Neural cell (in vitro differentiated cells): ENCODE data around the gene SLC41A2. TPM values are rescaled to one million over a fixed set of nuclear protein-coding genes. Genes with fewer than 3 reads are reported as not detected.

Experiments used
- H2AFZ ChIP-seq: fragments of 200-600, 300-800 bp; sonication (generic), shearing (Covaris generic); 2 replicates; pipeline ENCODE4 v1.6.0; 2014; ENCODE audit warnings: low read depth, mild to moderate bottlenecking, antibody characterized with exemption, low read length, moderate library complexity
- H3F3A ChIP-seq: fragments of 200-600 bp; shearing (Covaris generic); 2 replicates; pipeline ENCODE4 v1.6.1; 2016; ENCODE audit warnings: mild to moderate bottlenecking, moderate library complexity, mixed read lengths, antibody characterized with exemption, low read length; ENCODE audit not compliant: insufficient read depth, poor library complexity, severe bottlenecking
- H3K27ac ChIP-seq: fragments of 200-600, 300-800 bp; sonication (generic), shearing (Covaris generic); 2 replicates; pipeline ENCODE4 v1.5.1; 2014; ENCODE audit warnings: mild to moderate bottlenecking, low read length, moderate library complexity
- H3K27me3 ChIP-seq: fragments of 300-800, 200-600 bp; sonication (generic), shearing (Covaris generic); 2 replicates; pipeline ENCODE4 v1.6.0; 2014; ENCODE audit warnings: mild to moderate bottlenecking, low read depth, low read length, moderate library complexity; ENCODE audit not compliant: insufficient read depth
- H3K36me3 ChIP-seq: fragments of 300-800, 200-600 bp; sonication (generic), shearing (Covaris generic); 2 replicates; pipeline ENCODE4 v1.5.1; 2014; ENCODE audit warnings: mild to moderate bottlenecking, antibody characterized with exemption, low read length, moderate library complexity; ENCODE audit not compliant: insufficient read depth
- H3K4me2 ChIP-seq: fragments of 300-800, 200-600 bp; sonication (generic), shearing (Covaris generic); 2 replicates; pipeline ENCODE4 v1.6.0; 2014; ENCODE audit warnings: mild to moderate bottlenecking, low read length
- H3K4me3 ChIP-seq: fragments of 300-800, 200-600 bp; sonication (generic), shearing (Covaris generic); 2 replicates; pipeline ENCODE4 v1.5.1; 2014; ENCODE audit warnings: mild to moderate bottlenecking, low read length, moderate library complexity
- H3K79me2 ChIP-seq: fragments of 200-600 bp; shearing (Covaris generic); replicated peaks from 2 replicates; pipeline ENCODE4 v1.6.0; 2014; ENCODE audit warnings: mild to moderate bottlenecking, low read length, moderate library complexity; ENCODE audit not compliant: insufficient read depth
- H3K9ac ChIP-seq: fragments of 300-800, 200-600 bp; sonication (generic), shearing (Covaris generic); 2 replicates; pipeline ENCODE4 v1.6.1; 2016; ENCODE audit warnings: mild to moderate bottlenecking, low read length, mixed read lengths
- H3K9me2 ChIP-seq: fragments of 200-600 bp; shearing (Covaris generic); 2 replicates; pipeline ENCODE4 v1.6.1; 2016; ENCODE audit warnings: mild to moderate bottlenecking, low read length, mixed read lengths; ENCODE audit not compliant: insufficient read depth
- H3K9me3 ChIP-seq: fragments of 200-600, 300-800 bp; sonication (generic), shearing (Covaris generic); 2 replicates; pipeline ENCODE4 v1.6.1; 2016; ENCODE audit warnings: mild to moderate bottlenecking, mixed run types, low read length, moderate library complexity, mixed read lengths
- H4K20me1 ChIP-seq: fragments of 200-600 bp; shearing (Covaris generic); 2 replicates; pipeline ENCODE4 v1.6.1; 2016; ENCODE audit warnings: mild to moderate bottlenecking, mixed run types; ENCODE audit not compliant: insufficient read depth
- EP300 ChIP-seq: fragments of 450-650 bp; conservative IDR thresholded peaks from 2 replicates; pipeline ENCODE4 v1.6.1; 2014; ENCODE audit warnings: antibody characterized with exemption, mild to moderate bottlenecking, moderate library complexity; ENCODE audit not compliant: poor library complexity, severe bottlenecking
- EZH2 ChIP-seq: fragments of 200-600, 300-800 bp; shearing (Covaris generic), sonication (generic); IDR thresholded peaks from 2 replicates; pipeline ENCODE4 v1.6.1; 2014; ENCODE audit warnings: antibody characterized with exemption, low read length, borderline replicate concordance, mild to moderate bottlenecking; ENCODE audit not compliant: insufficient read depth, poor library complexity, severe bottlenecking
- MXI1 ChIP-seq: fragments of 450-650 bp; conservative IDR thresholded peaks from 2 replicates; pipeline ENCODE4 v1.6.1; 2014; ENCODE audit warnings: antibody characterized with exemption, mild to moderate bottlenecking; ENCODE audit not compliant: poor library complexity, severe bottlenecking
- POLR2AphosphoS5 ChIP-seq: IDR thresholded peaks from 2 replicates; pipeline ENCODE4 v1.6.1; 2012
- RAD21 ChIP-seq: fragments of 450-650 bp; conservative IDR thresholded peaks from 2 replicates; pipeline ENCODE4 v1.6.1; 2014; ENCODE audit warnings: antibody characterized with exemption, mild to moderate bottlenecking, moderate library complexity
- SMC3 ChIP-seq: fragments of 450-650 bp; conservative IDR thresholded peaks from 2 replicates; pipeline ENCODE4 v1.6.1; 2014; ENCODE audit warnings: antibody characterized with exemption, mild to moderate bottlenecking, moderate library complexity; ENCODE audit not compliant: poor library complexity
- TAF1 ChIP-seq: IDR thresholded peaks from 2 replicates; pipeline ENCODE4 v1.6.1; 2012; ENCODE audit warnings: low read depth
- polyA plus RNA-seq: library from polyadenylated mRNA; depleted of rRNA; stranded (reverse); fragments of >200 nt; gene quantifications from 2 replicates; pipeline ENCODE4 v1.2.3, GENCODE V29; 2014
- TF ChIP-seq, protein P1 (sequence below): fragments of 450-650 bp; IDR thresholded peaks from 2 replicates; pipeline ENCODE4 v1.5.1; 2014; ENCODE audit warnings: antibody characterized with exemption, mild to moderate bottlenecking, moderate library complexity; ENCODE audit not compliant: poor library complexity, severe bottlenecking
- TF ChIP-seq, protein P2 (sequence below): IDR thresholded peaks from 2 replicates; pipeline ENCODE4 v1.6.1; 2012; ENCODE audit warnings: borderline replicate concordance

SLC41A2 gene
- polyA plus RNA-seq, 1 donor from 2014 or later: 26.1 TPM

DNA sequence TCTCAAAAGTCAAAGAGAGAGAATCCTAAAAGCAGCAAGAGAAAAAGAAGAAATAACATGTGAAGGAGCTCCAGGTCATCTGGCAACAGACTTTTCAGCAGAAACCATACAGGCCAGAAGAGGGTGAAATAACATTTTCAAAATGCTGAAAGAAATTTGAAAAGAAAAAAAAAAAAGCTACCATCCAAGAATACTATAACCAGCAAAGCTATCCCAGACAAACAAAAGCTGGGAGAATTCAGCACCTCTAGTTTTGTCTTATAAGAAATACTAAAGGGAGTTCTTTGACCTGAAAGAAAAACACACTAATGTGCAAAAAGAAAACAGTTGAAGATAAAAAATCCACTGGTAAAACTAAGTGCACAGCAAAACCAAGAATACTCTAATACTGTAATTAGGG is 36.8 kb downstream of the SLC41A2 start:
- Histone ChIP-seq H4K20me1 (no peaks in the 10 kb centered on the region), H3F3A (no peaks in the 10 kb centered on the region), H2AFZ (no peak overlapping the region), H3K4me3 (no peak overlapping the region), H3K27me3 (no peaks in the 10 kb centered on the region), H3K9me2 (no peaks in the 10 kb centered on the region), H3K27ac (no peak overlapping the region), H3K4me2 (no peak overlapping the region), H3K9me3 (no peaks in the 10 kb centered on the region), H3K9ac (no peak overlapping the region), H3K36me3 (no peaks in the 10 kb centered on the region), H3K79me2 (no peaks in the 10 kb centered on the region)
- TF ChIP-seq POLR2AphosphoS5 (no peak), EP300 (no peak), SMC3 (no peak), MXI1 (no peak), RAD21 (no peak), TAF1 (no peak), EZH2 (no peak)
- TF ChIP-seq, protein P1, sequence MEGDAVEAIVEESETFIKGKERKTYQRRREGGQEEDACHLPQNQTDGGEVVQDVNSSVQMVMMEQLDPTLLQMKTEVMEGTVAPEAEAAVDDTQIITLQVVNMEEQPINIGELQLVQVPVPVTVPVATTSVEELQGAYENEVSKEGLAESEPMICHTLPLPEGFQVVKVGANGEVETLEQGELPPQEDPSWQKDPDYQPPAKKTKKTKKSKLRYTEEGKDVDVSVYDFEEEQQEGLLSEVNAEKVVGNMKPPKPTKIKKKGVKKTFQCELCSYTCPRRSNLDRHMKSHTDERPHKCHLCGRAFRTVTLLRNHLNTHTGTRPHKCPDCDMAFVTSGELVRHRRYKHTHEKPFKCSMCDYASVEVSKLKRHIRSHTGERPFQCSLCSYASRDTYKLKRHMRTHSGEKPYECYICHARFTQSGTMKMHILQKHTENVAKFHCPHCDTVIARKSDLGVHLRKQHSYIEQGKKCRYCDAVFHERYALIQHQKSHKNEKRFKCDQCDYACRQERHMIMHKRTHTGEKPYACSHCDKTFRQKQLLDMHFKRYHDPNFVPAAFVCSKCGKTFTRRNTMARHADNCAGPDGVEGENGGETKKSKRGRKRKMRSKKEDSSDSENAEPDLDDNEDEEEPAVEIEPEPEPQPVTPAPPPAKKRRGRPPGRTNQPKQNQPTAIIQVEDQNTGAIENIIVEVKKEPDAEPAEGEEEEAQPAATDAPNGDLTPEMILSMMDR: no peak
- TF ChIP-seq, protein P2, sequence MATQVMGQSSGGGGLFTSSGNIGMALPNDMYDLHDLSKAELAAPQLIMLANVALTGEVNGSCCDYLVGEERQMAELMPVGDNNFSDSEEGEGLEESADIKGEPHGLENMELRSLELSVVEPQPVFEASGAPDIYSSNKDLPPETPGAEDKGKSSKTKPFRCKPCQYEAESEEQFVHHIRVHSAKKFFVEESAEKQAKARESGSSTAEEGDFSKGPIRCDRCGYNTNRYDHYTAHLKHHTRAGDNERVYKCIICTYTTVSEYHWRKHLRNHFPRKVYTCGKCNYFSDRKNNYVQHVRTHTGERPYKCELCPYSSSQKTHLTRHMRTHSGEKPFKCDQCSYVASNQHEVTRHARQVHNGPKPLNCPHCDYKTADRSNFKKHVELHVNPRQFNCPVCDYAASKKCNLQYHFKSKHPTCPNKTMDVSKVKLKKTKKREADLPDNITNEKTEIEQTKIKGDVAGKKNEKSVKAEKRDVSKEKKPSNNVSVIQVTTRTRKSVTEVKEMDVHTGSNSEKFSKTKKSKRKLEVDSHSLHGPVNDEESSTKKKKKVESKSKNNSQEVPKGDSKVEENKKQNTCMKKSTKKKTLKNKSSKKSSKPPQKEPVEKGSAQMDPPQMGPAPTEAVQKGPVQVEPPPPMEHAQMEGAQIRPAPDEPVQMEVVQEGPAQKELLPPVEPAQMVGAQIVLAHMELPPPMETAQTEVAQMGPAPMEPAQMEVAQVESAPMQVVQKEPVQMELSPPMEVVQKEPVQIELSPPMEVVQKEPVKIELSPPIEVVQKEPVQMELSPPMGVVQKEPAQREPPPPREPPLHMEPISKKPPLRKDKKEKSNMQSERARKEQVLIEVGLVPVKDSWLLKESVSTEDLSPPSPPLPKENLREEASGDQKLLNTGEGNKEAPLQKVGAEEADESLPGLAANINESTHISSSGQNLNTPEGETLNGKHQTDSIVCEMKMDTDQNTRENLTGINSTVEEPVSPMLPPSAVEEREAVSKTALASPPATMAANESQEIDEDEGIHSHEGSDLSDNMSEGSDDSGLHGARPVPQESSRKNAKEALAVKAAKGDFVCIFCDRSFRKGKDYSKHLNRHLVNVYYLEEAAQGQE: no peak

DNA sequence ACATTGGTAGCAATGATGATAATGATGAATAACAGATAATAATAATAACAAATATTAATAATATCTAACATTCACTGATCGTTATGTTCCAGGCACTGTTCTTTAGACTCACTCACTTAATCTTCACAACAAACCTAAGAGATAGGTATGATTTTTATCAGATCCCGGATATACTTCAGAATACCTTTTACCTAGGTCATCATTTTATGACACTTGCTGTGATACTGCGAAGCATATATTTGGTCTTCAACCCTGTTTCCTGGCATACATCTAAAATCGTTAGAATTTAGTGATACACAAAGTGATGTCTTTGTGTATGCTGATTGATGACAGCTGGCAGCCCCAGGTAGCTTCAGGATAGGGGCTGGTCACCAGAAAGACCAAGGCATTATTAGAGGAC is 46.1 kb downstream of the SLC41A2 start:
- H3K9me2 ChIP-seq: no peaks in the 10 kb centered on the region
- H3K9ac ChIP-seq: no peak overlapping the region
- no peaks in the 10 kb centered on the region for H3K9me3 ChIP-seq
- no peak overlapping the region for H3K27ac ChIP-seq
- no peak overlapping the region for H3K4me3 ChIP-seq
- peaks cover 4% of the 10 kb centered on the region for H3K36me3 ChIP-seq
- H4K20me1 ChIP-seq: no peaks in the 10 kb centered on the region
- no peaks in the 10 kb centered on the region for H3K27me3 ChIP-seq
- TF ChIP-seq SMC3: no peak
- TF ChIP-seq TAF1: no peak
- no peak for TF ChIP-seq MXI1
- TF ChIP-seq POLR2AphosphoS5: no peak
- TF ChIP-seq EZH2: no peak
- TF ChIP-seq EP300: no peak
- TF ChIP-seq, protein P2: no peak
- TF ChIP-seq RAD21: no peak
- TF ChIP-seq, protein P1: no peak
- no peaks in the 10 kb centered on the region for H3K79me2 ChIP-seq
- H2AFZ ChIP-seq: no peak overlapping the region
- no peak overlapping the region for H3K4me2 ChIP-seq
- no peaks in the 10 kb centered on the region for H3F3A ChIP-seq
